H1 (cell line): ENCODE data around the gene TSPAN16. TPM values are rescaled to one million over a fixed set of nuclear protein-coding genes. Genes with fewer than 3 reads are reported as not detected.

ENCODE experiments used
- ASH2L ChIP-seq: fragments of 200-600, 300-600 bp; sonication (generic); IDR thresholded peaks from one replicate; pipeline ENCODE4 v1.7.1; 2017; ENCODE audit warnings: low read length
- BCL11A ChIP-seq, 2 experiments: IDR thresholded peaks; one replicate each; pipeline ENCODE4 v1.6.1; 2011; ENCODE audit warnings: low read depth in 2 of 2, low read length in 2 of 2, mild to moderate bottlenecking in 2 of 2
- CHD7 ChIP-seq: fragments of 300-600 bp; sonication (generic); IDR thresholded peaks from 2 replicates; pipeline ENCODE4 v1.7.1; 2012; ENCODE audit warnings: low read length, moderate library complexity, mild to moderate bottlenecking, inconsistent platforms; ENCODE audit not compliant: insufficient replicate concordance
- EGR1 ChIP-seq: IDR thresholded peaks from 2 replicates; pipeline ENCODE4 v1.6.1; 2011; ENCODE audit warnings: low read depth, low read length, borderline replicate concordance
- HDAC2 ChIP-seq, 2 experiments: fragments of 300-600 bp in 1 of 2; sonication (generic) in 1 of 2; IDR thresholded peaks; 2 replicates each; pipeline ENCODE4 v1.6.1; 2011 to 2012; ENCODE audit warnings: low read depth in 2 of 2, low read length in 2 of 2, mild to moderate bottlenecking in 2 of 2, moderate library complexity in 2 of 2, borderline replicate concordance in 1 of 2, inconsistent platforms in 1 of 2
- JUND ChIP-seq: IDR thresholded peaks from 2 replicates; pipeline ENCODE4 v1.6.1; 2011; ENCODE audit warnings: mild to moderate bottlenecking, improper control_type of control experiment, low read length
- NANOG ChIP-seq: IDR thresholded peaks from 2 replicates; pipeline ENCODE4 v1.6.1; 2011; ENCODE audit warnings: low read length, low read depth, mild to moderate bottlenecking, inconsistent platforms; ENCODE audit not compliant: insufficient read depth, poor library complexity, severe bottlenecking
- SUZ12 ChIP-seq: fragments of 200-600 bp; sonication (generic); IDR thresholded peaks from 2 replicates; pipeline ENCODE4 v1.6.1; 2012; ENCODE audit warnings: mild to moderate bottlenecking, inconsistent platforms, low read length, moderate library complexity, mixed read lengths
- TAF7 ChIP-seq: optimal IDR thresholded peaks from 2 replicates; pipeline ENCODE3; 2011; ENCODE audit warnings: low read depth, mild to moderate bottlenecking, inconsistent platforms, low read length, moderate library complexity, borderline replicate concordance
- TBP ChIP-seq: IDR thresholded peaks from 2 replicates; pipeline ENCODE4 v1.6.1; 2011; ENCODE audit warnings: low read depth, low read length, improper control_type of control experiment
- USF2 ChIP-seq: IDR thresholded peaks from 2 replicates; pipeline ENCODE4 v1.6.1; 2011; ENCODE audit warnings: low read length, improper control_type of control experiment
- polyA plus RNA-seq, 7 experiments: library from polyadenylated mRNA; depleted of rRNA in 3 of 7; stranded (reverse) in 5 of 7; unstranded in 2 of 7; fragments of >200 nt in 5 of 7; fragments of 200-250 nt in 2 of 7; gene quantifications; 1 replicate in 5 of 7; 2 replicates in 1 of 7; 4 replicates in 1 of 7; pipeline versions ENCODE4 v1.2.1 to v1.2.3, GENCODE V29; 2011 to 2013; ENCODE audit warnings: missing spikeins in 2 of 7, mixed read lengths in 2 of 7
- total RNA-seq: library from RNA; stranded (reverse); fragmentation: NEBNext Ultra II Directional; extraction: Animal tissue kit (Norgen Biotek cat#: 25700); gene quantifications from 2 replicates; pipeline ENCODE4 v1.2.1, GENCODE V29; 2021

The TSPAN16 gene
- total and polyA plus RNA-seq, 2 of the 8 experiments (the other 6 are each of a cell fraction or from before 2014, with no cell fraction given), result not detected

GRCh38 chr19:11338121-11338520 is 42.2 kb downstream of the TSPAN16 start (continued):
- TF ChIP-seq CHD7 (no peak), USF2 (no peak), JUND (no peak), TBP (no peak), SUZ12 (no peak), EGR1 (no peak), ASH2L (no peak), NANOG (no peak), HDAC2 (IDR thresholded peaks at IDR 0.05; ENCODE audit: borderline replicate concordance in 1 of 2, low read depth in 2 of 2, low read length in 2 of 2) (no peak), BCL11A (IDR thresholded peaks at IDR 0.05; ENCODE audit: low read depth in 2 of 2, low read length in 2 of 2) (no peak), TAF7 (no peak)
